Breast epithelium (tissue), 4 donors: Measurements from ENCODE around the gene USP32. TPM values are rescaled to one million over a fixed set of nuclear protein-coding genes. Genes with fewer than 3 reads are reported as not detected.

ENCODE experiments used
- DNase-seq, 2 donors: peaks; one replicate each; pipeline ENCODE4 v3.0.0-alpha.2; 2019; ENCODE audit warnings: low spot score in 2 of 2
- H3K27ac ChIP-seq, 2 donors: fragments of 200-600 bp; sonication (generic) in 1 of 2; one replicate each; pipeline ENCODE4 v1.5.1; 2016 to 2019; ENCODE audit warnings: mild to moderate bottlenecking in 1 of 2
- H3K27me3 ChIP-seq, 2 donors: fragments of 200-600 bp; sonication (generic) in 1 of 2; one replicate each; pipeline versions ENCODE4 v1.5.1 to v1.6.0; 2017 to 2019; ENCODE audit warnings: control low read depth in 1 of 2, mild to moderate bottlenecking in 1 of 2
- H3K36me3 ChIP-seq: fragments of 200-600 bp; one replicate; pipeline ENCODE4 v1.5.1; 2019
- H3K4me1 ChIP-seq, 2 donors: fragments of 200-600 bp; sonication (generic); one replicate each; pipeline ENCODE4 v1.5.1; 2016 to 2019; ENCODE audit warnings: control low read depth in 1 of 2
- H3K4me3 ChIP-seq, 3 donors: fragments of 200-600 bp; sonication (generic); 1 replicate in 2 of 3; 2 replicates in 1 of 3; pipeline ENCODE4 v1.5.1; 2016 to 2019; ENCODE audit warnings: mild to moderate bottlenecking in 3 of 3, moderate library complexity in 2 of 3
- H3K9me3 ChIP-seq, 2 donors: fragments of 200-600 bp; sonication (generic) in 1 of 2; one replicate each; pipeline ENCODE4 v1.5.1; 2016 to 2019; ENCODE audit warnings: control low read depth in 1 of 2
- CTCF ChIP-seq, 3 donors: fragments of 450-650 bp; IDR thresholded peaks; one replicate each; pipeline ENCODE4 v1.5.1; 2016 to 2017; ENCODE audit warnings: antibody characterized with exemption in 3 of 3, mild to moderate bottlenecking in 3 of 3, moderate library complexity in 3 of 3
- POLR2A ChIP-seq: fragments of 450-650 bp; IDR thresholded peaks from one replicate; pipeline ENCODE4 v1.6.1; 2016; ENCODE audit warnings: antibody characterized with exemption, mild to moderate bottlenecking, moderate library complexity
- POLR2AphosphoS5 ChIP-seq, 3 donors: sonication (generic); formaldehyde crosslinking; IDR thresholded peaks; one replicate each; pipeline ENCODE4 v1.6.1; 2017; ENCODE audit warnings: antibody characterized with exemption in 3 of 3
- intact Hi-C: fragments of 100-400 bp; cut with DNase I; formaldehyde crosslinking; loops from one replicate; pipeline ENCODE4 v1.15.1; 2023; ENCODE audit warnings: low total_unique reads
- total RNA-seq, 3 donors: library from RNA; depleted of rRNA; stranded (reverse); fragments of >200 nt; gene quantifications; one replicate each; pipeline ENCODE4 v1.1.0, GENCODE V29; 2016

USP32 gene
- total RNA-seq, 3 donors from 2014 or later = 66.2 to 95.1 (median 69.1) TPM

DNA sequence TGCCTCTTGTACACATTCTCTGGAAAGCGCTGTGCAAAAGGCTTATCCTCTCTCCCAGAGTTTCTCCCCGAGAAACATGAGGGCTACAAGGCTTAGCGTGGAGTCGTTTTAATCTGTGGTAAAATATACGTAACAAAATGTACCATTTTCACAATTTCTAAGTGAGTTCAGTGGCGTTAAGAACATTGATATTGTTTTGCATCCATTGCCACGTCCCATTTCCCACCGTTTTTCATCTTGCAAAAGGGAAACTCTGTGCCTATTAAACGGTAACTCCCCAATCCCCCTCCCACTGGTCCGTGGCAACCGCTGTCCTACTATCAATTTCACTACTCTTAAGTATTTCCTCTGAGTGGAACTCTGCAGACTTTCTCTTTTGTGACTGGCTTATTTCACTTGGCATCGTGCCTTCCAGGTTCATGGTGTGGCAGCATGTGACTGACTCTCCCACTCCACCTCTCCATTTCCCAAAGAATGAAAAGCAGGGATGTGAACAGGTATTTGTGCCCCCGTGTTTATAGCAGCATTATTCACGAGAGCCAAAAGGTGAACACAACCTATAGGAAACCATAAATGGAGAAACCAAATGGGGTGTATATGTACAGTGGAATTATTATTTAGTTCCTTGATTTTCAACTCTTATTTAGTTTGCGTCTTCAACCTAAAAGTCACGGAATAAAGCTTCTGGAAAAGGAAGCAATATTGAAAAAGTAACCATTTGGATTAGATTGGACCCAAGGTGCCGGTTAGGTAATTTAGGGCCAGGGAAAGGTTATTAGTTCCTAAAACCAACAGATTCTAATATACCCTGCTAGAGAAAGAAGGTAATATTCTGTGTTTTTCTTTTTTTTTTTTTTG is 1.1 kb upstream of the USP32 start:
- Histone ChIP-seq H3K36me3 (no peaks in the 10 kb centered on the region), H3K27me3 (no peaks in the 10 kb centered on the region), H3K9me3 (no peaks in the 10 kb centered on the region), H3K4me3 (peak overlapping the region; percentile 80 to 97 (median 94)), H3K27ac (peak overlapping the region; percentile 96 to 98), H3K4me1 (peaks cover 0 to 12% of the 10 kb centered on the region in 2 donors)
- DNase-seq = peak in 1 of 2 donors; percentile 33
- intact Hi-C loops = no loop called here
- TF ChIP-seq CTCF (IDR thresholded peaks at IDR 0.05) (no peak), POLR2A (no peak), POLR2AphosphoS5 (IDR thresholded peaks at IDR 0.05) (no peak)

DNA sequence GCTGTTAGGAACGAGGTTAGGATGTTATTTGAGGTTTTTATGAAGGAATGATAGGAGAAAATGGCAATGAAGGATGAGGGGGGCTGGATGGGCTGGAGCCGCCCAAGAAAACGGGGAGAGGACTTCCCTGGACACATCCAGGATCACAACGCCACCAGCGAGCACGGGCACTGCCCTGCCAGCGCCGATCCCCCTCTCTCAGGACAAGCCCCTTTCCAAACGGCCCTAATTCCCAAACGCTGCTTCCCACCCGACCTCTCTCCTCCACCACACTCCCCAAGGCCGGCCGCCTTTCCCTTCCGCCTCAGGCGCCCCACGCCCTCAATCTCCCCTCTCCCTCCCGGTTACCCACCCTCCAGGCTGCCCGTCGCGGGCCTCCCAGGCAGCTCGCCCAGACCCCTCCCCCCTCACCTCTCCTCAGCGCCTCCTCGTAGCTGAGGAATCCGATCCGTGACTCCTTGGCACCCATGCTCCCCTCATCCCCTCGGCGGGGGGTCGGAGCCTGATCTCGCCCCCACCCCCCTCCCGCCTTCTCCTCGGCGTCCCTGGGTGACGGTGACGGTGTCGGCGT is 377 bp downstream of the USP32 start:
- Histone ChIP-seq H3K4me1 (peaks cover 0 to 16% of the 10 kb centered on the region in 2 donors), H3K4me3 (peak overlapping the region; percentile 80 to 97 (median 94)), H3K9me3 (no peaks in the 10 kb centered on the region), H3K27me3 (no peaks in the 10 kb centered on the region), H3K27ac (peak overlapping the region; percentile 96 to 98), H3K36me3 (no peaks in the 10 kb centered on the region)
- no peak for DNase-seq
- intact Hi-C loops = no loop called here
- TF ChIP-seq POLR2AphosphoS5 (IDR thresholded peaks at IDR 0.05) = peak in 1 of 3 donors; percentile 2
- no peak for TF ChIP-seq CTCF (IDR thresholded peaks at IDR 0.05)
- TF ChIP-seq POLR2A = no peak

- H3K9me3 ChIP-seq = no peaks in the 10 kb centered on the region
- no peaks in the 10 kb centered on the region for H3K36me3 ChIP-seq
- H3K4me3 ChIP-seq = peak overlapping the region; percentile 80 to 97 (median 94)
- H3K4me1 ChIP-seq = peaks cover 0 to 17% of the 10 kb centered on the region in 2 donors
- no peaks in the 10 kb centered on the region for H3K27me3 ChIP-seq
- intact Hi-C loops = no loop called here
- DNase-seq = no peak
- TF ChIP-seq POLR2A (no peak), CTCF (IDR thresholded peaks at IDR 0.05) (no peak), POLR2AphosphoS5 (IDR thresholded peaks at IDR 0.05) (no peak)
- H3K27ac ChIP-seq = peak overlapping the region; percentile 96 to 98
Measured at GRCh38 chr17:60390925-60391470, 935 bp downstream of the USP32 start.

- H3K4me3 ChIP-seq = peak overlapping the region; percentile 80 to 97 (median 94)
- intact Hi-C loops = no loop called here
- peaks cover 0 to 17% of the 10 kb centered on the region in 2 donors for H3K4me1 ChIP-seq
Measured at GRCh38 chr17:60390186-60390585, 1.7 kb downstream of the USP32 start.

More at GRCh38 chr17:60390186-60390585, 1.7 kb downstream of the USP32 start:
- H3K27me3 ChIP-seq = no peaks in the 10 kb centered on the region
- H3K36me3 ChIP-seq = no peaks in the 10 kb centered on the region
- H3K9me3 ChIP-seq = no peaks in the 10 kb centered on the region
- peak overlapping the region; percentile 96 to 98 for H3K27ac ChIP-seq
- TF ChIP-seq CTCF (IDR thresholded peaks at IDR 0.05) (no peak), POLR2A (no peak), POLR2AphosphoS5 (IDR thresholded peaks at IDR 0.05) (peak in 2 of 3 donors; percentile 20 to 67)
- no peak for DNase-seq
